PC-9 (cell line): ENCODE measurements around the gene TMEM234.

ENCODE experiments used
- EZH2 ChIP-seq: fragments of 200-600 bp; sonication (generic); IDR thresholded peaks from 2 replicates; pipeline ENCODE4 v1.8.0; 2017; ENCODE audit warnings: antibody characterized with exemption, low read depth
- TF ChIP-seq, protein P1 (sequence below): fragments of 200-600 bp; sonication (generic); conservative IDR thresholded peaks from 2 replicates; pipeline ENCODE4 v1.6.1; 2017; ENCODE audit warnings: mixed run types, antibody characterized with exemption, mild to moderate bottlenecking, moderate library complexity

GRCh38 chr1:32181065-32181464 lies 41.1 kb downstream of the TMEM234 start:
- TF ChIP-seq, protein P1, sequence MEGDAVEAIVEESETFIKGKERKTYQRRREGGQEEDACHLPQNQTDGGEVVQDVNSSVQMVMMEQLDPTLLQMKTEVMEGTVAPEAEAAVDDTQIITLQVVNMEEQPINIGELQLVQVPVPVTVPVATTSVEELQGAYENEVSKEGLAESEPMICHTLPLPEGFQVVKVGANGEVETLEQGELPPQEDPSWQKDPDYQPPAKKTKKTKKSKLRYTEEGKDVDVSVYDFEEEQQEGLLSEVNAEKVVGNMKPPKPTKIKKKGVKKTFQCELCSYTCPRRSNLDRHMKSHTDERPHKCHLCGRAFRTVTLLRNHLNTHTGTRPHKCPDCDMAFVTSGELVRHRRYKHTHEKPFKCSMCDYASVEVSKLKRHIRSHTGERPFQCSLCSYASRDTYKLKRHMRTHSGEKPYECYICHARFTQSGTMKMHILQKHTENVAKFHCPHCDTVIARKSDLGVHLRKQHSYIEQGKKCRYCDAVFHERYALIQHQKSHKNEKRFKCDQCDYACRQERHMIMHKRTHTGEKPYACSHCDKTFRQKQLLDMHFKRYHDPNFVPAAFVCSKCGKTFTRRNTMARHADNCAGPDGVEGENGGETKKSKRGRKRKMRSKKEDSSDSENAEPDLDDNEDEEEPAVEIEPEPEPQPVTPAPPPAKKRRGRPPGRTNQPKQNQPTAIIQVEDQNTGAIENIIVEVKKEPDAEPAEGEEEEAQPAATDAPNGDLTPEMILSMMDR = no peak
- TF ChIP-seq EZH2 = no peak
